IPS-15b (cell line): ENCODE results near the gene ALDH1A3.

ENCODE experiments used
- H3K27me3 ChIP-seq: one replicate; pipeline ENCODE4 v1.6.1; 2013; ENCODE audit warnings: low read length; ENCODE audit not compliant: control insufficient read depth, insufficient read depth
- H3K36me3 ChIP-seq: one replicate; pipeline ENCODE4 v1.6.1; 2013; ENCODE audit warnings: low read length; ENCODE audit not compliant: control insufficient read depth, insufficient read depth
- H3K4me1 ChIP-seq: one replicate; pipeline ENCODE4 v1.6.1; 2013; ENCODE audit warnings: mild to moderate bottlenecking, low read length; ENCODE audit not compliant: control insufficient read depth, insufficient read depth
- H3K4me3 ChIP-seq: one replicate; pipeline ENCODE4 v1.5.1; 2013; ENCODE audit warnings: low read depth, low read length
- H3K9ac ChIP-seq: one replicate; pipeline ENCODE4 v1.6.1; 2013; ENCODE audit warnings: low read depth, mild to moderate bottlenecking, low read length
- H3K9me3 ChIP-seq: one replicate; pipeline ENCODE4 v1.6.1; 2013; ENCODE audit warnings: mild to moderate bottlenecking, low read length; ENCODE audit not compliant: control insufficient read depth, insufficient read depth

ALDH1A3 gene

DNA sequence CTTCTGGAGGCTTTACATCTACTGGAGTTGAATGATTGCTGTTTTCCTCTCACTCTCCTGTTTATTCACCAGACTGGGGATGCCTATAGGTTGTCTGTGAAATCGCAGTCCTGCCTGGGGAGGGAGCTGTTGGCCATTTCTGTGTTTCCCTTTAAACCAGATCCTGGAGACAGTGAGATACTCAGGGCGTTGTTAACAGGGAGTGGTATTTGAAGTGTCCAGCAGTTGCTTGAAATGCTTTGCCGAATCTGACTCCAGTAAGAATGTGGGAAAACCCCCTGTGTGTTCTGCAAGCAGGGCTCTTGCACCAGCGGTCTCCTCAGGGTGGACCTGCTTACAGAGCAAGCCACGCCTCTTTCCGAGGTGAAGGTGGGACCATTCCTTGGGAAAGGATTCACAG lies 35.2 kb downstream of the ALDH1A3 start:
- H3K9me3 ChIP-seq: no peaks in the 10 kb centered on the region
- H3K9ac ChIP-seq: no peak overlapping the region
- H3K4me3 ChIP-seq: no peak overlapping the region
- no peaks in the 10 kb centered on the region for H3K4me1 ChIP-seq
- peaks cover 4% of the 10 kb centered on the region for H3K36me3 ChIP-seq
- H3K27me3 ChIP-seq: peaks cover 25% of the 10 kb centered on the region

DNA sequence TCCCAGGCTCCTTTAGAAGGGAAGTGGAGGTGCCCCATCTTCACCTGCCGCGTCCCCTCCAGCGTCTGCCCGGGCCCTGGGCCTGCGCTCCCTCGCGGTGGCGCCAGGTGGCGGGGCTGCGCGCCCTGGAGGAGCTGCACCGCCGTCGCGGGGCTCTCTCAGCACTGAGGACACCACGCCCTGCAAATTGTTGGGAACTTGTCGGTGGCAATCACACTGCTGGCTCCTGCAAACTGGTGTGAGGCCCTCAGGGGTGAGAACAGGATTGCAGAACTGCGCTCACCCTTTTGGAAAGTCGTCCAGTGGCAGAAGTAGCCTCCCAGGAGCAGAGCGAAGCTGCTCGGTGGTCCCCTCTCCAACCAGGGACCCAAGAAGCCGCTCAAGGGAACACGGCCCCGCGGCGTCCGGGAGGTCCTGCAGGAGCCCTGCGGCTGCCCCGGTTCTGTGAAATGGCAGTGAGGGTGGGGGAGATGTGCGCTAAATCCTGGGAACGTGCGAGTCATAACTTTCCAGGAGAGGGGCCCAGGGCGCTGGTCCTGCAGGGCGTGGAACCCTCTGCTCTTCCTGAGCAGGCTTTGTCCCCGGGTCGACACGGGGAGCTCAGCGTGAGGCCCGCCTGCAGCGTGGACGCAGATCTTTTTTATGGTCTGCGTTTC lies 38.5 kb downstream of the ALDH1A3 start:
- H3K4me1 ChIP-seq: no peaks in the 10 kb centered on the region
- no peaks in the 10 kb centered on the region for H3K9me3 ChIP-seq
- H3K27me3 ChIP-seq: peaks cover 51% of the 10 kb centered on the region
- no peaks in the 10 kb centered on the region for H3K36me3 ChIP-seq
- H3K9ac ChIP-seq: no peak overlapping the region
- peak overlapping the region; percentile 44 for H3K4me3 ChIP-seq

DNA sequence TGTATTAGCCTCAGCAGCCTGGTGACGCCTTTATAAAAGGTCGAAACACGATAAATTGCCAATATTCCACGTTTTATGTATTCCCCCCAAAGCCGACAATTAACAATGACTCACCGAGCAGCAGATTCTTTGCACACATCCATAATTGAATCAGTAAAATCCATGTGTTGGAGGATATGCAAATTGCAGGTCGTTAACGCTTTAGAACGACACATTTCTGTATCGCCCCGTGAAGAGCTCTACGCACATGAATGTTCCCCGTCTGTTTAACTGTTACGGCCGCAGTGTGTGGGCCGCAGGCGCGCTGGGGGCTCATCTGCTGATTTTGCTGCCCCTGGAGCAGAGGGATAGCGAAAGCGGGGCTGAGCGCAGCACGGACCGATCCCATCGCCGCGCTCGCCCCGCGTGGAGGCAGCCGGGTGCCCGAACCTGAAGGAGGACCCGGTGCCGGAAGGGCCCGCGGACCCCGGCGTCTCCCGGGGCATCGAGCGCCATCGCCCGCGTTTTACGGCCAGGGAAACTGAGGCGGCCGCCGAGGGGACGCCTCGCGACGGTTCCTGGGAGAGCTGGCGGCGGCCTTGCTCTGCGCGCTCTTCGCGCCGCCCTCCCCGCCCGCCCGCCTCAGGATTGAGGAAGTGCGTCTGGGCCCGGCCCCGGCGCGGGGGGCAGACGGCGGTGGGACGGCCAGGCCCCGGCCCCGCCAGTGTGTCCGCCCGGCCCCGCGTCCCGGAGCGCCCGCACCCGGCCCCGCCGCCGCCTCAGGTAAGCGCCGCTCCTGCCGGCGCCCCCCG lies 39.3 kb downstream of the ALDH1A3 start, which contains the start of gene LRRK1:
Gene LRRK1, plus strand, starts transcription at position 668 of the 791 bp plus-strand sequence. CDS start 5,276 bp downstream, outside the sequence.
- H3K27me3 ChIP-seq: peaks cover 51% of the 10 kb centered on the region
- H3K9ac ChIP-seq: peak within 1 kb of the TSS; percentile 54
- no peaks in the 10 kb centered on the region for H3K4me1 ChIP-seq
- H3K9me3 ChIP-seq: no peaks in the 10 kb centered on the region
- peak within 1 kb of the TSS; percentile 52 for H3K4me3 ChIP-seq
- no peaks in the 10 kb centered on the region for H3K36me3 ChIP-seq

DNA sequence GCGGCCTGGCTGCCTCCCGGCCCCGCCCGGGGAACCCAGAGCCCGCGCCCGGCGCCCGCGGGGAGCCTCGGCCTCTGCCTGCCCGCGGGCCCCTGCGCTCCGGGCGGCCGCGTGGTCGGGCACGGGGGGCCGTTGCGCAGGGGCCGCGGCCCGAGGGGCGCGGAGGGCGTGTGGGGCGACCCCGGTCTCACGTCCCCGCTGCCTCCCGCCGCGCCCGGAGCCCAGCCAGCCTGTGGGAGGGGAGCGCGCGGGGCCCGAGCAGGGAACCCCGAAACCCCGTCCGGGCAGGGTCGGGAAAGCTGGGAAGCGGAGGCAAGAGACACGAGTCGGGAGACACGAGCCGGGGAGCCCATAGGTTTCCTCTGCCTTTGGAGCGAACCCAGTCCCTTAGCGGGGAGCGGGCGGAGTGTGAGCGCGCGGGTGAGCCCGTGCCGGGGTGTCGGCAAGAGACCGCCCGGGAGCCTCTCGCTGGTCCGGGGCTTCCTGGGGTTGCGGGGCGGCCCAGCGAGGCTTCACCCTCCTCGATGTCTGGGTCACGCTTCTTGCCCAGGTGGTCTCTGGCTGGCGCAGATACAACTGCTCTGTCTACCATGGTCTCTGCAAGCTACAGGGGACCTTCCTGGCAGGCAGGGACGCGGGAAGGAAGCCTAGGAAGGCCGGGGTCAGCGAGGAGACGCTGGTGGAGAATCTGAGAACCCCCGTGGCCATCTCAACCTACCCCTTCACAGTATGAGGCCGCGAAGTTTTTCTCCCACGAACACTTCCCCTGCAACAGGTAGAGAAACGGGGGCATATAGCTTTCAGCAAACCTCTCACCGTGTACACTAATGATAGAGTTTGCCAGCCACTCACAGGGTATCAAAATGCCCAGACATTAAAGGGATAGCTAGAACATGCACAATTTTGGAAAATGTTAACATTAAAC lies 40.1 kb downstream of the ALDH1A3 start:
- H3K4me3 ChIP-seq: peak overlapping the region; percentile 52
- H3K9ac ChIP-seq: peak overlapping the region; percentile 54
- no peaks in the 10 kb centered on the region for H3K9me3 ChIP-seq
- no peaks in the 10 kb centered on the region for H3K36me3 ChIP-seq
- H3K27me3 ChIP-seq: peaks cover 51% of the 10 kb centered on the region
- no peaks in the 10 kb centered on the region for H3K4me1 ChIP-seq

DNA sequence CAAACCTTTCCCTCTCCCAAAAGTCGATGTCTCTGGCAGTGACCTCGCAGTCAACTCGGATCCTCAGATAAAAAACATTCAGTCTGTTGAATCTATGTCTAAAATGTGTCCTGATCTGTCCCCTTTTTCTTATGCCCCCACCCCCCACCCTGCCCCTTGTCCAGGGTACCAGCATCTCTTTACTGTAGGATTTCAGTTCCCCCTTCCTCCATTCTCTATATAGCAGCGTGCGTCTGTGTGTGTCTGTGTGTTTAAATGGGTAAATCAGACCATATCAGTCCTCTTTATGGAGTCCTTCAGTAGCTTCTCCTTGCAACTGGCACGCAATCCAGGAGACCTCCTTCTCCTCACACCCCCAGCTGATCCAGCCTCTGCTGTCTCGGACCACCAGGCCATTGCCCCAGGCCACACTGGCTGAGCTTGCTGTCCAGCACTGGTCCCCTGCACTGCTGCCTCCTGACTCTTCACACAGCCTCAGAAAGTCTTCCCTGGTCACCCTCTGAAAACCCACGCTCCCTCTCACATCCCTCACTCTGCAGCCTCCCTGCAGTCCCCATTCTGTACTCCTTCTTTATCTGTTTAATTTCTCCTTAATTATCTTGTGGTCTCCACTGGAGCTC lies 41.0 kb downstream of the ALDH1A3 start:
- Histone ChIP-seq H3K9me3 (no peaks in the 10 kb centered on the region), H3K4me3 (peak overlapping the region; percentile 52), H3K9ac (no peak overlapping the region), H3K4me1 (no peaks in the 10 kb centered on the region), H3K27me3 (peaks cover 51% of the 10 kb centered on the region), H3K36me3 (no peaks in the 10 kb centered on the region)

DNA sequence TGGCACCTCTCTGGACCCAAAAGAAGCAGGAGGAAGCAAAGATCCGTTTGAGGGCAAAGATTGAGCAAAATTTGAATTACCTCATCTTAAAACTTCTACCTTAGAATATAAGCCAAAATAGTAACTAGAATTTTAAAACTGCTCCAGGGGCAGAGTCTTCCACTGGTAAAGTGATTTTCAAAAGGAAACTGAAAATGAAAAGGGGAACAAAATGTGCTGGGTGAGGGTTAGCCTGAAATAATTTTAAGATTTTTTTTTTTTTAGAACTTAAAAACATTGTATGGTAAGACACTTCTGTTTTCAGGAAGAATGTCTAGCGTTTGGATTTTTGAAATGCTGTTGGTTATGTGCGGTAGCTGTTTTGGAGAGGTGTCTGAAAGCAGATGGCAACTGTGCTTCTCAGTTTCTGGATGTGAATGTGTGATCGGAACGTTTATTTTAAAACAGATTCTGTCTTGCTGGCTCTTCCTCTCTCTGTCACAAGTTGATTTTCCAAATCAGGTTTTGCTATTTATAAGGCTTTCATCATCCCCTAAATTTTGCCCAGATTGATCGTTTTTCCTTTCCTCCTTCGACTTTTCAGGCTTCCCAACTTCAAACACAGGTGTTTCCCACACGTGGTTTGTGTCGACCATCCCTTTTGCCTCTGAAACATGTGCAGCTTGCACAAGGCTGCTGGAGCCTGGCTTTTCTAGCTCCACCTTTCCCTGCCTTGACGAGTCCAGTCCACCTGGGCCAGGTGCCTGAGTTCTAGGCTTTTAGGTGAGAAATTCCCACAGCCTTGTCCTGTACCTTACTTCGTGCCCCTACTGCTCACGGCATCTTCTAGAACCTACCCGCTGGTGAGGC lies 42.8 kb downstream of the ALDH1A3 start:
- H3K4me1 ChIP-seq: no peaks in the 10 kb centered on the region
- H3K4me3 ChIP-seq: no peak overlapping the region
- peaks cover 44% of the 10 kb centered on the region for H3K27me3 ChIP-seq
- H3K9me3 ChIP-seq: no peaks in the 10 kb centered on the region
- no peaks in the 10 kb centered on the region for H3K36me3 ChIP-seq
- no peak overlapping the region for H3K9ac ChIP-seq

DNA sequence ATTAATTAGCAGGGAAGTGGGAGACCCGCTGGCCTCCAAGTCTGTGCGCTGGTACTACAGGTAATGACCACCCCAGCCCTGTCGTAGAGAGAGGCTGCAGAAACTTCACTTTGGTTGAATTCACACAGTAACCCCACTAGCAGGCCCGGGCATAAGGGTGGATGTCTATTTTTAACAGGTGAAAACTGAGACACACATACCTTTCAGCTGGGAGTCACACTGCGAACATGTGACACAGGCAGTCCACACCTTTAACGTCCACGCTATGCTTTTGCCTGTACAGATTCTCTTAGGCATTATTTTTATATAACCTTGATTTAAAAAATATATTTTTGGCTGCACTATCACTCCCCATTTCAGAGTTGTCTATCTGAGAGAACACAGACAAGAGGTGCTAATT lies 43.4 kb downstream of the ALDH1A3 start:
- peaks cover 38% of the 10 kb centered on the region for H3K27me3 ChIP-seq
- no peaks in the 10 kb centered on the region for H3K36me3 ChIP-seq
- no peak overlapping the region for H3K9ac ChIP-seq
- no peak overlapping the region for H3K4me3 ChIP-seq
- no peaks in the 10 kb centered on the region for H3K4me1 ChIP-seq
- no peaks in the 10 kb centered on the region for H3K9me3 ChIP-seq

DNA sequence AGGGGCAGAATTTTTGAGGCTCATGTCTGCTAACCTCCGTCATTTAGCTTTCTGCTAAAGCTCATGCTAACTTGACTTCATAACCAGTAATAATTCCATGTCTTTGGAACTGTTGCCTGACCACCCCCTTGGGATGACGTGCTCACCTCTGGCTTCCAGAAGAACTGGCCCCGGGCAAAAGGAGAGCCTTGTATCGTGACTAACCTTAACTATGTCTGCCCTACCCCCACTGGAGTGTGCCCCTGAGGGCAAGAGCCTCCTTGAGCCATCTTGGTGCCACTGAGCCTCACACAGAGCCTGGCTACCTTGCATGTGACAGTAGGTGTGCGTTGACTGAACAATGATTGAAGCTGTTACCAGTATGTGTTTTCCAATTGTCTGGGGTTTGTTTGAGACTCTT lies 44.3 kb downstream of the ALDH1A3 start:
- H3K27me3 ChIP-seq: peaks cover 29% of the 10 kb centered on the region
- no peaks in the 10 kb centered on the region for H3K36me3 ChIP-seq
- H3K9ac ChIP-seq: no peak overlapping the region
- no peaks in the 10 kb centered on the region for H3K4me1 ChIP-seq
- H3K9me3 ChIP-seq: no peaks in the 10 kb centered on the region
- H3K4me3 ChIP-seq: no peak overlapping the region

DNA sequence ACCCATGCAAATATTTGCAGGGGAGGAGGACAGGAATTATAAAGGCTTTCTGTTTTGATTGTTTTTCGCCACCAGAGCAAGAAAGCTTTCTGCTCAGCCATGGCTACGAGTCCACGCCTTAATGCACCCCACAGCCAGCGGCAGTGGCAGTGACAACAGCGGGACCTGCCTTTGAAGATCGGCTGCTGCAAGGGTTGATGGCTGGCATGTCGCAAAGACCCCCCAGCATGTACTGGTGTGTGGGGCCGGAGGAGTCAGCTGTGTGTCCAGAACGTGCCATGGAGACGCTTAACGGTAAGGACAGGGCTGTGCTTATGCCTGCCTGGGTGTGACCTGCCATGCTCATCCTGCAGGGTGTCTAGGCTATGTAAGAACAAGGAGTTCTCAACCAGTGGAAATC lies 44.8 kb downstream of the ALDH1A3 start:
- Histone ChIP-seq H3K4me3 (no peak overlapping the region), H3K27me3 (peaks cover 29% of the 10 kb centered on the region), H3K36me3 (no peaks in the 10 kb centered on the region), H3K4me1 (no peaks in the 10 kb centered on the region), H3K9ac (no peak overlapping the region), H3K9me3 (no peaks in the 10 kb centered on the region)

DNA sequence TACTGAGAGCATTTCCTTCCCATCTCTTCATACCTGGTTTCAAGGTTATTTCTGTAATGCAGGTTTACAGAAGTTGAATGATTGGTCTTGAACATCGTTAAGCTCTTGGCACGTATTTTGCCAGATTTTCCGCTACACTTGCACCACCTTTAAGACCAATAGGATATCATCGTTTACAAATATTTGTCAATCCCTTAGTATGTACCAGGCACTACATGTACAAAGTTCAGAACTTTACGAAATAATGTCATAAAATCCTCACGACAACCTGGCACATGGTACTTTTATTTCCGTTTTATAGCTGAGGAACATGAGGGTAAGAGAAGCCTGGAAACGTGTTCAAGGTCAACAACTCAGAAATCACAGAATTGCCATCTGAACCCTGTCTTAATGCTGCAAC lies 45.8 kb downstream of the ALDH1A3 start:
- Histone ChIP-seq H3K4me3 (no peak overlapping the region), H3K27me3 (peaks cover 20% of the 10 kb centered on the region), H3K9me3 (no peaks in the 10 kb centered on the region), H3K9ac (no peak overlapping the region), H3K36me3 (no peaks in the 10 kb centered on the region), H3K4me1 (no peaks in the 10 kb centered on the region)
